Mesenchymal stem cell (in vitro differentiated cells and primary cell): ENCODE measurements around the gene SOX6.

Experiments
- DNase-seq: peaks from one replicate; pipeline ENCODE4 v3.0.0-alpha.2; 2013
- H2AFZ ChIP-seq: one replicate; pipeline ENCODE4 v1.6.1; 2013; ENCODE audit warnings: low read depth, mild to moderate bottlenecking, control low read depth, inconsistent platforms, low read length, moderate library complexity
- H2AK5ac ChIP-seq: 2 replicates; pipeline ENCODE4 v1.6.1; 2013; ENCODE audit warnings: low read length, moderate library complexity, mild to moderate bottlenecking, inconsistent platforms; ENCODE audit not compliant: severe bottlenecking
- H2BK120ac ChIP-seq: one replicate; pipeline ENCODE4 v1.6.1; 2013; ENCODE audit warnings: low read depth, mild to moderate bottlenecking, inconsistent platforms, low read length, moderate library complexity
- H2BK12ac ChIP-seq, 2 experiments: one replicate each; pipeline ENCODE4 v1.6.1; 2013; ENCODE audit warnings: inconsistent platforms in 2 of 2, low read length in 2 of 2, mild to moderate bottlenecking in 2 of 2, moderate library complexity in 2 of 2, control low read depth in 1 of 2
- H2BK15ac ChIP-seq: one replicate; pipeline ENCODE4 v1.6.1; 2013; ENCODE audit warnings: mild to moderate bottlenecking, low read depth, inconsistent platforms; ENCODE audit not compliant: poor library complexity, severe bottlenecking
- H2BK5ac ChIP-seq: 2 replicates; pipeline ENCODE4 v1.6.1; 2013; ENCODE audit warnings: low read depth, mild to moderate bottlenecking, low read length, control low read depth, inconsistent platforms; ENCODE audit not compliant: poor library complexity, severe bottlenecking
- H3K14ac ChIP-seq, 2 experiments: one replicate each; pipeline ENCODE4 v1.6.1; 2013; ENCODE audit warnings: inconsistent platforms in 2 of 2, low read length in 2 of 2, control low read depth in 1 of 2, mild to moderate bottlenecking in 1 of 2, moderate library complexity in 1 of 2
- H3K18ac ChIP-seq, 2 experiments: one replicate each; pipeline ENCODE4 v1.6.1; 2013; ENCODE audit warnings: inconsistent platforms in 2 of 2, low read length in 2 of 2, control low read depth in 1 of 2, low read depth in 1 of 2, mild to moderate bottlenecking in 1 of 2
- H3K23ac ChIP-seq, 2 experiments: one replicate each; pipeline ENCODE4 v1.6.1; 2013; ENCODE audit warnings: inconsistent platforms in 2 of 2, low read length in 2 of 2, mild to moderate bottlenecking in 2 of 2, moderate library complexity in 2 of 2, control low read depth in 1 of 2
- H3K27ac ChIP-seq: 2 replicates; pipeline ENCODE4 v1.5.1; 2013; ENCODE audit warnings: mild to moderate bottlenecking, moderate library complexity, low read length, control low read depth, inconsistent platforms; ENCODE audit not compliant: poor library complexity, severe bottlenecking
- H3K27me3 ChIP-seq, 2 experiments: 2 replicates each; pipeline versions ENCODE4 v1.6.1 to v1.7.0; 2013; ENCODE audit warnings: low read length in 2 of 2, mild to moderate bottlenecking in 2 of 2, moderate library complexity in 2 of 2, control low read depth in 1 of 2, inconsistent platforms in 1 of 2; ENCODE audit not compliant: control insufficient read depth in 1 of 2, insufficient read depth in 1 of 2
- H3K36me3 ChIP-seq, 2 experiments: 2 replicates each; pipeline versions ENCODE4 v1.6.1 to v1.7.0; 2013; ENCODE audit warnings: low read length in 2 of 2, control low read depth in 1 of 2, inconsistent platforms in 1 of 2, low read depth in 1 of 2, mild to moderate bottlenecking in 1 of 2; ENCODE audit not compliant: insufficient read depth in 2 of 2, control insufficient read depth in 1 of 2
- H3K4ac ChIP-seq, 2 experiments: one replicate each; pipeline ENCODE4 v1.6.1; 2013; ENCODE audit warnings: inconsistent platforms in 2 of 2, low read length in 2 of 2, mild to moderate bottlenecking in 2 of 2, moderate library complexity in 2 of 2, control low read depth in 1 of 2, low read depth in 1 of 2
- H3K4me1 ChIP-seq: 2 replicates; pipeline ENCODE4 v1.6.1; 2013; ENCODE audit warnings: low read depth, low read length, control low read depth; ENCODE audit not compliant: control insufficient read depth, insufficient read depth
- H3K4me2 ChIP-seq: 2 replicates; pipeline ENCODE4 v1.6.1; 2013; ENCODE audit warnings: low read length, mild to moderate bottlenecking, inconsistent platforms; ENCODE audit not compliant: poor library complexity, severe bottlenecking
- H3K4me3 ChIP-seq, 2 experiments: 2 replicates each; pipeline versions ENCODE4 v1.5.1 to v1.7.0; 2013; ENCODE audit warnings: low read length in 2 of 2, mild to moderate bottlenecking in 2 of 2, control low read depth in 1 of 2, low read depth in 1 of 2; ENCODE audit not compliant: insufficient read depth in 1 of 2
- H3K79me1 ChIP-seq: replicated peaks from 2 replicates; pipeline ENCODE4 v1.6.1; 2013; ENCODE audit warnings: mild to moderate bottlenecking, control low read depth, low read length, inconsistent platforms; ENCODE audit not compliant: poor library complexity, severe bottlenecking
- H3K9ac ChIP-seq: 2 replicates; pipeline ENCODE4 v1.7.0; 2013; ENCODE audit warnings: mild to moderate bottlenecking, low read length, moderate library complexity
- H3K9me3 ChIP-seq: 2 replicates; pipeline ENCODE4 v1.7.0; 2013; ENCODE audit warnings: mild to moderate bottlenecking, low read length; ENCODE audit not compliant: control insufficient read depth
- H4K8ac ChIP-seq: one replicate; pipeline ENCODE4 v1.6.1; 2013; ENCODE audit warnings: inconsistent platforms, mild to moderate bottlenecking, low read length, moderate library complexity
- H4K91ac ChIP-seq: one replicate; pipeline ENCODE4 v1.6.1; 2013; ENCODE audit warnings: mild to moderate bottlenecking, low read length, inconsistent platforms
- WGBS: methylation state at CpG from one replicate; pipeline ENCODE4 v1.1.7; 2013; ENCODE audit warnings: mixed read lengths; 5-methylcytosine and 5-hydroxymethylcytosine counted together

SOX6 gene

DNA sequence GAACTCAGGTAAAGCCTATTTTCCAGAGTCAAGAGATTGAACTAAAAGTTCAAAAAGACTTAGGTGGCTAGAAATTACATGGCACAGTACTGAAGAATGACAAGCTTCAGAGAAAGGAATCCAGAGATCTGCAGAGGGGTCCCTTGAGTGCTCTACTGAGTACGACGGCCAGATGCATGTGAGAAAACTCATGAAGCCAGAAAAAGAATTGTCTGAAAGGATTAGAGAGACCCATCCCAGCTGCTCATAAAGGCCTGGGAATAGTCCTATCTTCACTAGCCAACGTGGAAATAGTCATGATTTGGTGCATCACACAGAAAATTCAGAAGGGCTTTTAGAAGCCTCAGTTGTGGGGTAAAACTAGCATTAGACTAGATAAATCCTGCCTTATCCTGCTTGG lies 91.3 kb downstream of the SOX6 start:
- H3K4me3 ChIP-seq = no peak overlapping the region
- H3K14ac ChIP-seq = no peak overlapping the region
- H3K23ac ChIP-seq = no peak overlapping the region
- H2AFZ ChIP-seq = no peak overlapping the region
- H2BK5ac ChIP-seq = no peak overlapping the region
- no peak overlapping the region for H2AK5ac ChIP-seq
- no peak overlapping the region for H3K9ac ChIP-seq
- H2BK120ac ChIP-seq = no peak overlapping the region
- H2BK12ac ChIP-seq = no peak overlapping the region
- H2BK15ac ChIP-seq = no peak overlapping the region
- H3K4ac ChIP-seq = no peak overlapping the region
- WGBS = 67% methylated on average over 2 of the region's 3 CpGs
- H3K18ac ChIP-seq = no peak overlapping the region
- H4K91ac ChIP-seq = no peak overlapping the region
- no peak overlapping the region for H4K8ac ChIP-seq
- H3K4me1 ChIP-seq = no peaks in the 10 kb centered on the region
- H3K79me1 ChIP-seq = peaks cover 3% of the 10 kb centered on the region
- H3K36me3 ChIP-seq = no peaks in the 10 kb centered on the region
- no peak overlapping the region for H3K4me2 ChIP-seq
- H3K9me3 ChIP-seq = no peaks in the 10 kb centered on the region
- no peaks in the 10 kb centered on the region for H3K27me3 ChIP-seq
- no peak overlapping the region for H3K27ac ChIP-seq
- no peak for DNase-seq

DNA sequence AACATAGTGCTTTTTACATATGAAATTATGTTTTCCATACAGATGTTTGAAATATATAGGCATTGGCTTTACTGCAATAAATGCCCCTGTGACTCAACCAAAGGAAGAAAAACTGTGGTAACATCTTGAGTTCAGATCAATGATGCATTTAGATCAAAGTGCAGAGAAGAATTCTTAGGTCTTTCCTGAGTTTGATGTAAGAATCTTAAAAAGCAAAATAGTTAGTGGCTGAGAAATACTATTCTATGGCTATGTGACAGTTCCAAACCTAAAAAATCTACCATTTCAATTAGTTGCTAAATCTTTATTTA lies 93.7 kb downstream of the SOX6 start:
- Histone ChIP-seq H3K23ac (no peak overlapping the region), H3K27ac (peak overlapping the region; percentile 51), H3K4me2 (no peak overlapping the region), H3K9me3 (no peaks in the 10 kb centered on the region), H3K27me3 (no peaks in the 10 kb centered on the region), H4K91ac (no peak overlapping the region), H2BK5ac (no peak overlapping the region), H2BK12ac (no peak overlapping the region), H3K18ac (no peak overlapping the region), H2BK120ac (no peak overlapping the region), H3K4me1 (no peaks in the 10 kb centered on the region), H2BK15ac (no peak overlapping the region), H3K14ac (no peak overlapping the region), H3K79me1 (peaks cover 3% of the 10 kb centered on the region), H2AFZ (no peak overlapping the region), H3K4me3 (no peak overlapping the region), H3K36me3 (no peaks in the 10 kb centered on the region), H3K4ac (no peak overlapping the region), H4K8ac (no peak overlapping the region), H2AK5ac (no peak overlapping the region), H3K9ac (no peak overlapping the region)
- no peak for DNase-seq

DNA sequence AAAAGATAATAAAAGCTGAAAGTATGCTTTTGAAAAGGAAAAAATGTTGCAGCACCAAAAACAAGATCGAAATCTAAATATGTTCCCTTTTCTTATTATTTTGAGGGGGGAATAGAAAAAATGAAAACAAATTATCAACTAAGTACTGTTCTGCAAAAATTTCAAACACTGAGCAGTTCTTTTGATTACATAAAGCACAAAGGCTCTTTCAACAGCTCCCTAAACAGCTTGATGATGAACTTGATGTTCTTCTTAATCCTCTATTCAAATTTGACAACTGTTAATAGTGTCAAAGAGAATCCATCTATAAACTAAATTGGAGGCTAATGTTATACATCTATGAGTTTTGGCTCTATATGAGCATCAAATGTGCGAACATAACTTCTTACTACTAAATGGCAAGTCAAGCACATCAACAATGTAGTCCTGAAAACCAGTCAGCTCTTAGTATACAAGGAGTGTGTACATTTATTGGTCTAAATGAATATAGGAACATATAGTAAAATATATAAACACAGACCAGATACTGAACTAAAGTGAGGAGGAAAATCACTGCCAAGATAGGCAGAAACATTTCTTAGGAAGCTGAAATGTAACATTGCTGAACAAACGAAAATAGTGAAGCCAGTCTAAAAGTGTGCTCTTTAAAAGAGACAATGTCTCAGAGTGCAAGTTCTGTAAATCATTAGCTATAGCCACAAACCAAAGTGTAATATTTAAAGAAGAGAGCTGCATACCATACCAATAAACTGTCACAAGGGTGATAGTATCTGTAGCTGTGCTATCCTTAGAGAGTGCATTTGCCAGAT lies 94.3 kb downstream of the SOX6 start:
- WGBS = 22% methylated on average over 1 of the region's 3 CpGs
- H2BK120ac ChIP-seq = no peak overlapping the region
- H3K9me3 ChIP-seq = no peaks in the 10 kb centered on the region
- no peak overlapping the region for H3K14ac ChIP-seq
- peak overlapping the region; percentile 51 for H3K27ac ChIP-seq
- H3K4me2 ChIP-seq = no peak overlapping the region
- no peak overlapping the region for H2AK5ac ChIP-seq
- H3K23ac ChIP-seq = no peak overlapping the region
- H3K4me3 ChIP-seq = no peak overlapping the region
- no peaks in the 10 kb centered on the region for H3K27me3 ChIP-seq
- no peak overlapping the region for H2BK12ac ChIP-seq
- no peaks in the 10 kb centered on the region for H3K36me3 ChIP-seq
- H2AFZ ChIP-seq = no peak overlapping the region
- H2BK5ac ChIP-seq = no peak overlapping the region
- H3K79me1 ChIP-seq = peaks cover 3% of the 10 kb centered on the region
- no peak for DNase-seq
- H2BK15ac ChIP-seq = no peak overlapping the region
- no peak overlapping the region for H3K18ac ChIP-seq
- no peak overlapping the region for H4K91ac ChIP-seq
- H3K4me1 ChIP-seq = no peaks in the 10 kb centered on the region
- no peak overlapping the region for H4K8ac ChIP-seq
- no peak overlapping the region for H3K9ac ChIP-seq
- no peak overlapping the region for H3K4ac ChIP-seq

DNA sequence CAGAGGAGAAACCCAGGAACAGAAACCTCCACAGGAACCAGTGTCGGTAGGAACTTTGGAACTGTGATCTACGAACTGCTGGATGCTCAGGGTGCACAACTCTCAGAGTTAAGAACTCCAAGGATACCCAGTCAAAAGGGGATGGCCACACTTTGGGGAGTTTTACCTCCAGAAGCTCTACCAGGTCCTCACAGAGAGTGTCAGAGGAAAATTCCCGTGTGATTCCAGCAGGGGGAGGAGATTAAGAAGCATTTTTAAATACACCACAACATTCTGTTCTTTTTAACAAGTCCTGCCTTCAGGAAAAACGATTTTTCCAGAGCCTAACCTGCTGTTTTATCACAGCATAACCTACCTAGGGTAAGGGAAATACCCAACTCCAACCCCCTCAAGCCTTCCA lies 104.0 kb downstream of the SOX6 start:
- H2BK5ac ChIP-seq = no peak overlapping the region
- no peaks in the 10 kb centered on the region for H3K27me3 ChIP-seq
- H2BK12ac ChIP-seq = no peak overlapping the region
- H3K27ac ChIP-seq = no peak overlapping the region
- 39% methylated on average over 4 of the region's 4 CpGs for WGBS
- H4K8ac ChIP-seq = no peak overlapping the region
- H2BK15ac ChIP-seq = no peak overlapping the region
- DNase-seq = peak; percentile 27
- no peak overlapping the region for H3K23ac ChIP-seq
- no peak overlapping the region for H4K91ac ChIP-seq
- no peak overlapping the region for H3K18ac ChIP-seq
- H3K9me3 ChIP-seq = no peaks in the 10 kb centered on the region
- H3K4me2 ChIP-seq = no peak overlapping the region
- H3K9ac ChIP-seq = no peak overlapping the region
- H2BK120ac ChIP-seq = no peak overlapping the region
- no peaks in the 10 kb centered on the region for H3K4me1 ChIP-seq
- no peak overlapping the region for H3K4ac ChIP-seq
- no peak overlapping the region for H2AK5ac ChIP-seq
- H3K79me1 ChIP-seq = peaks cover 3% of the 10 kb centered on the region
- no peak overlapping the region for H3K14ac ChIP-seq
- H3K4me3 ChIP-seq = no peak overlapping the region
- H2AFZ ChIP-seq = no peak overlapping the region
- no peaks in the 10 kb centered on the region for H3K36me3 ChIP-seq
